IPS-18c (cell line): Measurements from ENCODE around the gene THSD4.

Experiments used
- H3K4me3 ChIP-seq: 2 replicates; pipeline ENCODE4 v1.7.0; 2013; ENCODE audit warnings: low read depth, mild to moderate bottlenecking, low read length, moderate library complexity; ENCODE audit not compliant: insufficient read depth
- H3K9me3 ChIP-seq: one replicate; pipeline ENCODE4 v1.6.1; 2013; ENCODE audit warnings: mild to moderate bottlenecking, low read length, moderate library complexity; ENCODE audit not compliant: control insufficient read depth, insufficient read depth

THSD4 gene

DNA sequence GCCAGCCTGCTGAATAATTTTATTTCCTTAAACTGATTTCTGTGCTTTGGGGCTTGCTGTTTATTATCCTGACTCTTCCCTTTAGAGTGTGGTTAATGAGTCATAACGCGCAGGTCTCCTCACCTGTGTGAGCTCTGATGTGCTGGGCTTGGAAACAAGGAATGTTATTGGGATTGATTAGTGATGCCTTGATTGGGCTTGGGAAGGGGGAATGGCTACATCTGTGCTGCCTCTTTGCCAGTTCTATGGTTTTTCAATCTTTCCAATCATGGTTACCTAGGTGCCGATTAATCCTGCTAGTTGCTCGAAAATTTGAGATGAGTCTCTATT is 161.0 kb downstream of the THSD4 start:
- no peak overlapping the region for H3K4me3 ChIP-seq
- H3K9me3 ChIP-seq = no peaks in the 10 kb centered on the region

DNA sequence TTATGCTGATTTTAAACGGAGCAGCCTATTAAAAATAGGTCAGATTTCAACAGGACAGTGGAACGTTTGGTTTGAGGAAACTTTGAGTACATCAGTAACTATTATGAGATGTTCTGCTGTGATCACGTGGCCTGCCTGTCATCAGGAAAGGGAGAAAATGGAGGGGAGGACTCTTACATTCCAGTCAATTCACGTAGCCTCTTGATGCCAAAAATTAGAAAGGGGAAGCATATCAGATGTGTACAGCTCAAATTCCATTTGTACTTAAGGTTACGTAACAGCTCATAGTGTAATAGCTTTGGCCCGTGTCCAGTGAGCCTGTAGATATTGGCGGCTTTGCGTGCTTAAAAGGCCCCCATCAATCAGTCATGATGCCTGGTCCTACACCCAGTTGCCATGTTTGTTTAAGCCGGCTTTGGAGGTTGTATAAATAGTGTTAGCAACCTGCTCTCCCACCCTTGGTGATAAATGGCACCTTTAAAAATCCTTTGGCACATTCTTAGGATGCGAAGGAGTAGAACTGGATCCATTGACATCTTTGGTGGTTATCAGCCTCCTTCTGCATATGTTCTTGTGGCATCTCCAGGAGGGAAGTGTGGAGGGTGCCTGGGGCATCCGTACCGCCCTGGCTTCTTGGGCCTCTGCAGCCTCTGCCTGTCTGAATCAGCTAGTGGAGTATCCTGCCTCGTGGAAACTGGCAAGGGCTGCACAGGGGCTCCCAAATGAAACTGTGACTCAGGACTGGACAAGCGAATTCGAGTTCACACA is 163.9 kb downstream of the THSD4 start:
- H3K9me3 ChIP-seq = no peaks in the 10 kb centered on the region
- H3K4me3 ChIP-seq = no peak overlapping the region

DNA sequence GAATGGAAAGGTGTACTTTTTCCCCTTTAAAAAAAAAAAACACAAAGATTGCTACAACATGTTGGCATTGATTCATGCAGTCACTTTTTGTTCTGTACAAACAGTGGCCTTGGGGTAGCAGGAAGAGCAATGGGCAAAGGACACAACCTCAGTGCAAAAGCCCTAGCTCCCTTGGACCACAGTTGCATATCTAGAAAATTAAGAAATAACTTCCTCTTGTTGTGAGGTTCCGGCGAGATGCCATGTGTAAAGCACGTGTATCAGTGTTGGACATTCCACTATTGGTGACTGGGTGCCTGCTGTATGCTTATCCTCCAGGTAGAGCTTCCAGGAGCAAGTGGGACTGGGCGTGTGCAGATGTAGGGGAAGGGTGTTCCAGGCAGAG is 164.5 kb downstream of the THSD4 start:
- Histone ChIP-seq H3K9me3 (no peaks in the 10 kb centered on the region), H3K4me3 (no peak overlapping the region)

DNA sequence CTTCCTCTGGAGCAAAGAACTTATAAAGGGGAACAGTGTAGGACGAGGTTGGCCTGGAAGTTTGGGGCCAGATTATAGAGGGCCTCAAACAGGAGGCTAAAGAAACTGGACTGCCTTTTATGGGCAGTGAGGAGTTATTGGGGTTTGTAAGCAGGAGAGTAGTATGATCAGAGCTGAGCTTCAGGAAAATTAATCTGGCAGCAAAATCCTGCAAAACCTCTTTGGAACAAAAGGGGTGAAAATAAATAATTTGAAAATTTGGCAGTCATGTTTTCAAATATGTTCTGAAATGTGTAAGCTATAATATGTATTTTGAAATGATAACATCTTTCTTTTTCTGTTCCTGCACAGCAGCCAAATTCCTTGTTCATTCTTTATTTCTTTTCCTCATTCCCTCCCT is 164.9 kb downstream of the THSD4 start:
- no peak overlapping the region for H3K4me3 ChIP-seq
- H3K9me3 ChIP-seq = no peaks in the 10 kb centered on the region

DNA sequence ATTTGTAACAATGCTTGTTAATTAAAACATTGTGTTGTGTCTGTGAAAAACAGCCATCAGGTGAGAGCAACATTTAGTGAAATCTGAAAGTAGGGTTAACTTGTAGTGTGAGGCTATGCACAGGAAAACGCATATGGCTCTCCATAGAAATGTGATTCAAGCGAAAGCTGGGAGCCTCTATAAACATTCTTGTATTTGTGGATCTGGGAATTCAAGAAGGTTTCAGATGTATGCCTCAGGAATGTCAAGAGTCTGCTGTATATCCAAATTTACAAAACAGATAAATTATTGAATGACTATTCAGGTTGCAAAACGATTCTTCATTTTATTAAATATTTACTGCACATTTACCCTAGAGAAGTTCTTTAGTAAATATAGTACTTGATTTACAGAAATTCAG is 166.0 kb downstream of the THSD4 start:
- no peaks in the 10 kb centered on the region for H3K9me3 ChIP-seq
- H3K4me3 ChIP-seq = no peak overlapping the region

DNA sequence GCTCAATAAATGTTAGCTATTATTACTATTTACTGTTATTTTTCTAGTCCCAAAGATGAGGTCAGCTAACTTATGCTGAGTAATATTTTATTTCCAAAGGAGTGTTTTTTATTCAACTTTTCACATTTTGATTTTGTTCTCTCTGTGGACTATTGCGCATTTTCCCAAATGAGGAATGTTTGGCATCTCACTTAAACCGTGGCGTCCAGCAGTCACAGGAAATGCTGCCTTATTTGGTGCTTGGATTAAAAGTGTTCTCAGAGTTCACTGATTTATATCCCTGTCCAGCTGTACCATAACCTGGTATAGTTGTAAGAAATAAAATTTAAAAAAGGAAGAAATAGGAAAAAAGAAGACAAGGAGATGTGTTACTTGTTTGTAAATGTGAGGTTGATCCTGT is 166.8 kb downstream of the THSD4 start:
- Histone ChIP-seq H3K9me3 (no peaks in the 10 kb centered on the region), H3K4me3 (no peak overlapping the region)

DNA sequence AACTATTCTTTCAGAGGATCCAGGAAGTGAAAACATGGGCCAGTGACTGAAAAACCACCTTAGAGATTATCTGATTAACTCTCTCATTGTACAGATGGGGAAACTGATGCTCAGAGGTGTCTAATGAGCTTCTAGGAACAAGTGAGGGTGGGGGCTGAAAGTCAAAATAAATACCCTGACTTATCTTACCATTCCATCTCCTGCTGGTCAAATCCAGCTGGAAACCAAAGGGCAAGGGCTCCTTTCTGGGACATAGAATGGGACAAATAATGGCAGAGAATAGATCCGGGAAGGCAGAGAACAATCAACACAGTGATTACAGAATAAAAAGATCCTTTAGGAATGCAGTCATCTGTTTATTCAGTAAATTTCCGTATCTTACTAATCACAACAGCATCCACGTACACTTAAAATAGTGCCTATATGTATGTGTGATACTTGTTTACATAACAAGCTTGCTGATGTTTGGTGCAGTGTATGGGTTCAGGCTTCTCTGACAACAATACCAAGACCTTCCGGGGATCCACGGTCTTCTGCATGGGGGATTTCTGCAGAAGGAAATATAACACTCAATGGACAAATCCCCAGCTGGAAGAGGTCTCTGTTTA is 173.2 kb downstream of the THSD4 start:
- H3K4me3 ChIP-seq = no peak overlapping the region; the same call in 1 of the 2 replicates
- no peaks in the 10 kb centered on the region for H3K9me3 ChIP-seq

DNA sequence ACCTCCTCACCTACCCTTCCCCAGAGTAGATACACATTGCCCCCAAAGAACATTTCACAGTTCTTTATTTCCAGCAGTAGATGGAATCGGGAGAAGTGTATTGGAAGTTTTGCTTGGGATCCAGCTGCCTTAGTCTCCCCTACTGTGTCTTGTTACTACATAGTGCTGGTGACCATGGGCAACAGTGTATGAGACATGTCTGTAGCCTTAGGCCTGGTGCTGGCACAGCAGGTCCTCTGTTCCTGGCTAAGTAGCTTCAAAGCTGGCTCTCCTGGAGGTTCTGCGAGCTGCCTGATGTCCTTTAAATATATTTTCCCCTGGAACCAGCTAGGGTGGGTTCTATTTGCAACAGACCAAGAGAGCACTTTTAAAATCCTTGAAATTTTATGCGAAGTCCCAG is 174.7 kb downstream of the THSD4 start:
- Histone ChIP-seq H3K9me3 (no peaks in the 10 kb centered on the region), H3K4me3 (no peak overlapping the region)

DNA sequence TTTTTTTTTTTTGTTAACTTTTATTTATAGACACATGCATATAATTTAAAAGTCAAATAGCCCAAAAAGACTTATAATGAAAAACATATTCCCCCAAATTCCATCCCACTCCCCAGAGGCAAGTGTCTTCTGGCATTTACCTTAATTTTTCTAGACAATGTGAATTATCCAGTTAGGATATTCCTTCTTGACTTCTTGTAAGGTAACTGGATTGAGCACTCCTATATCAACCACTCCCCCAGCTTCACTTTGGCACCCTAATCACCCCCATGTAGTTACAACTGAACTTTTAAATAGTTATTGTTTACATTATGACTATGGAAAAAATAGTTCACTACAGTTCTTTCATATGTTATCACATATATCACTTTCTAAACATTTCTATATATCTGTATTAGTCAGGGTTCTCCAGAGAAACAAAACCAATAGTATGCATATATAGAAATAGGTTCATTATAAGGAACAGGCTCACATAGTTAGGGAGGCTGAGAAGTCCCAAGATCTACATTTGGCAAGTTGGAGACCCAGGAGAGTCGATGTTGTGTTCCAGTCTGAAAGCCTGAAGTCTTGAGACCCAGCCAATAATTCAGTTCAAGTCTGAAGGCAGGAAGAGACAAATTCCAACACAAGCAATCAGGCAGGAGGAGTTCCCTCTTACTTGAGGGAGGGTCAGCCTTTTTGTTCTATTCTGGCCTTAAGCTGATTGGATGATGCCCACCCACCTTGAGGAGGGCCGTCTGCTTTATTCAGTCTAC is 175.8 kb downstream of the THSD4 start:
- Histone ChIP-seq H3K4me3 (no peak overlapping the region), H3K9me3 (no peaks in the 10 kb centered on the region)

DNA sequence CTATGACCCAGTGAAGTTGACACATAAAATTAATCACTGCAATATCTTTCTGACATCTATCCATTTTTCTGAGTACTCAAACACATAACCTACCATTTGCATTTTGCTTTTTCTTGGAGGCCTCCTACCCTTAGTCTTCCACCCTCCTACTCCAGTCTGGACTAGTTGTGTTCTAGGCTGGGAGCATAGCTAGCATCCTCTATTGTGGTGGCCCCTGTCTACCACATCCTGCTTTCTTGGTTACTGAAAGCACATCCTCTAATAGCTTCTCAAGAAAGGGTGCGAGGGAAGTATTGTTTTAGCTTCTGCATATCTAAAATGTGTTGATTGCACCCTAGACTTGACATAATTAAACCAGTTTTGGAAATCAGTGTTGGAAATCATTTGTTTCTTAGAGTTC is 176.5 kb downstream of the THSD4 start:
- no peak overlapping the region for H3K4me3 ChIP-seq
- H3K9me3 ChIP-seq = no peaks in the 10 kb centered on the region

DNA sequence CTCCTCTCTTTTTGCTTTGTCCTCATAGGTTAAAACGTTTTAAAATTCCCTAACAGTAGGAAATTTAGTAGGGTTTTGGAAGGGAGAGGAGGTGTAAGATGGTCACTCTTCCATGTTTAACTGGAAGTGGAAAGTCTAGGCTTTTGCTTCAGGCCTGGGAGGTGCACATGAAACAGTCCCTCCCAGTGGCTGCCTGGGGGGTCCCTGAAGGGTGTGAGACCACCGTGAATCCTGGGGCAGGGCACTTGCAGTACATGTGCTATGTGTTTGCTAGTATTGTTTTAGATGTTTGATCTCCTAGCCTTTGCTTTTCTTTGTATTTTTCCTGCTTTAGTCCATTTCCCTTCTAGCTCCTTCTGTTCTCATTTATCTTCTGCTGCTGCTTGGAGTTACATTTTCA is 178.5 kb downstream of the THSD4 start:
- H3K9me3 ChIP-seq = no peaks in the 10 kb centered on the region
- H3K4me3 ChIP-seq = no peak overlapping the region

DNA sequence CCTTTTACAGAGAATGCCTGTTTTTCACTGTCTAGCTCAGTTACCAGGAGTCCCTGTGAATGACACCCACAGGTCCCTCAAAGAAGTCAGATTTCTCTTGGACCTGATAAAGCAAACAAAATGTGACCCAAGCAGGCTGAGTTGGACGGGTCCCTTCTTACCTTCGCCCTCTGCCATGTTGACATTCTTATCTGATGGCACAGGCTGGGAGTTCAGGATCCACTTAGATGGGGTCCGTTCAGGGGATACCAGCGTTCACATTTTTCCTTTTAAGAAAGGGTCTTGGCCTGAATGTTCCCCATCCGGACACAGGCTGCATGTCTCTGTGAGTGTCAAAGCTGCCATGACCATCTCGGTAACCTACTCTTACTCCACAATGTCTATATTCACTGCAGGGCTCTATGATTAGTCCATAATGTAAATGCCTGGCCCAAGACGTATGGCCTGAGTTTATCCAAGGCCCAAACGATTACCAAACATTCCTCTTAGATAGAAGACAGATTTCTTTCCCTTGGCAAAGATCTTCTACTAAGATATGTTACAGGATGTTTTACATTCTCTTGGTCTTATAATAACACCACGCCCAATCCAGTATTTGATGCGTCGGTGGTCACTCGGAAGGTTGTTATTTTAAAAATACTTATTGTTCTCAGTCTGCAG is 179.1 kb downstream of the THSD4 start:
- no peaks in the 10 kb centered on the region for H3K9me3 ChIP-seq
- H3K4me3 ChIP-seq = no peak overlapping the region

DNA sequence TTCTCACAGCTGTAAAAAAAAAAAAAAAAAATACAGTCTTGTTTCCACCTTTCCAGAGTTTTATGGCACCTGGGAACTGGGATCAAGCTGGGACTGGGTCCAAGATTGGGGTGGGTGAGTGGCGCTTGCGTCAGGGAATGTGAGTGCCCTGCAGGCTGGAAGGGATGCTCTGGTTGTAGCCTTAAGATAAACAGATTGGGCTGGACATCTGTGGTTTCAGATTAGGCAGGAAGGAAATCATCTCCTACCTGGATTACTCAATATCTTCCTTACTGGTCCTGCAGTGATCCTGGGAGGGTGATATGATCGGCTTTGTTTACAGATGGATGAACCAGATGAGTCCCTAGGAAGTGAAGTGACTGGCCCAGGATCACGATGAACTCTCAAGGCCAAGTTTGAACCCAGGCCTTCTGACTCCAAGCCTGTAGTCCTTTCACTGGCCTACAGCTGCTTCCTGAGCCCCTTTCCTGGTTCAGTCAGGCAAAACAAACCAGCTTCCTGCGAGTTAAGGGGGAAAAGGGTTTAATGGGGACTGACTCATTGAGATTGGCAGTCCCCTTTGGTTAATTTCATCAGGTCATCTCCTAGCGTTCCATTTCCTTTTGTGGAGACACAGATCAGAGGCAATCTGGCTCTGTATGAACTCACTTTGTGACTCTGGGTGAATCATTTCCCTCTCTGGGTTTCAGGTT is 179.8 kb downstream of the THSD4 start:
- H3K4me3 ChIP-seq = no peak overlapping the region
- no peaks in the 10 kb centered on the region for H3K9me3 ChIP-seq

DNA sequence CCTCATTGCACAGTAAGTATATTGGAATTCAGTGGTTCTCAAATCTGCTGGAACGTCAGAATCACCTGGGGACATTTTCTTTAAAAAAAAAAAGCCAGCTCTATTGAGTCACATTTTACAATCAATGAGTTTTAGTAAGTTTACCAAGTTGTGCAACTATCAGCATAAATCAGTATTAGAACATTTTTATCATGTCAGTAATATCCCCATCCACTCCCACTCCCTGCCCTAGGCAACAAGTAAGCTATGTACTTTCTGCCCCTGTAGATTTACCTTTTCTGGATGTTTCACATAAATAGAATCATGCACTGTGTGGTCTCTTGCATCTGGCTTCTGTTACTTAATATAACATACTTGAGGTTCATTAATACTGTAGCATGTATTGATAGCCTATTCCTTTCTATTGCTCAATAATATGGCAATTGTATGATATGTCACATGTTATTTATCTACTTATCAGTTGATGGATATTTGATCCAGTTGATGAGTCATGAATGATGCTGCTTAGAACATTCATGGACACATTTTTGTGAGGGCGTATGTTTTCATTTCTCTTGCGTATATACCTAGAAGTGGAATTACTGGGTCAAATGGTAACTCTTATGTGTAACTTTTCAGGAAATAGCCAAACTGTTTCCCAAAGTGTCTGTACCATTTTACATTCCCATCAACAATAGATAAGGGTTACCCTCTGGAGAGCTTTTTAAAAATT is 180.5 kb downstream of the THSD4 start:
- no peaks in the 10 kb centered on the region for H3K9me3 ChIP-seq
- H3K4me3 ChIP-seq = no peak overlapping the region

DNA sequence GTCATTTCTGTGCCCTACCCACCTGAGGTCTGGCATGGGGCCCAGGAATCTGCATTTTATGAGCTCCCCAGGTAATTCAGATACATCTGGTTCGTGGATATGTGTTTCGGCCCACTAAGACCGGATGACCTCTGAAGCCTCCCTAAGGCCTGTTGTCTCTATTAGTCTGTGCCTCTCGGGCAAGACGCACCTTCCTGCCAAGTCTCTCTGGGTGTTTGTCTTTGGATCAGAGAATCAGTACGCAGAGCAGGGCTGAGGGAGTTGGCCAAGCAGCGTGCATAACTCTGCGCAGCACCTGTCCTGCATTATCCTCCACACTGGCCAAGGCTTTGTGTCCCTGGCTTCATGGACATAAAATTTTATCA is 181.0 kb downstream of the THSD4 start:
- Histone ChIP-seq H3K4me3 (no peak overlapping the region), H3K9me3 (no peaks in the 10 kb centered on the region)

DNA sequence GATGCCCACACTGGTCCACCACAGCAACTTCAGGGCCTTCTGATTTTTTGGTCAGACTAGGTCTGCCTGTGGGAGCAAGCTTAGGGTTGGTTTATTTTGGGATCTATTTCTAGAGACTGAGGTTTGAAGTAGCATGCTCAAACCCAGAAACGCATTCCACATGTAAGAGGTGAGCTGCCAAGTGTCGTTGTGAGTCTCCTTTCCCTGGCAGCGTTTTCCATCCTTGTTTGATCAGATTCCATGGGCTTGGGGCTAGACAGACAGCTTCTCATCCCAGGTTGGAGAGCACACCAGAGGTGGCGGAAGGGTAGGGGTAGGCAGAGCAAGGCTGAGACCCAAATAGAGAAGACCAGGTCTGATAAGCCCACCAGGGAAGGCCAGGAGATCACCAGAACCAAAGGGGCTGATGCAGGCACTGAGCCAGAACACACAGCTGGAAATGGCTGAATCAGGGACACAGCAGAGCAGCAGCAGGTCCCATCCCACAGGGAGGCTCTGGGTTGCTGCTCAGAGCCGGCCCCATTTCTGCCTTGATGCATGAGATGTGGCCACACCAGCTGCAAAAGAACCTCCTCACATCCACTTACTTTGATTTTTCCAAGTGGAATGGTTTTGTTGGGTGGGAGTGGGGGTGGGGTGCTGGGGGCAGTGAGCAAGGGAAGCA is 186.8 kb downstream of the THSD4 start:
- Histone ChIP-seq H3K4me3 (no peak overlapping the region), H3K9me3 (no peaks in the 10 kb centered on the region)
